Stimulated activated CD4-positive, alpha-beta T cell treated with anti-CD3 and anti-CD28 coated beads, Interleukin-15, amount 100 ng/mL, for 1 hour (primary cell): ENCODE data around the gene TSHZ2.

Experiments used
- DNase-seq, 2 donors: peaks; one replicate each; pipeline ENCODE4 v3.0.0-alpha.2; 2020; ENCODE audit warnings: low read depth in 1 of 2, low spot score in 1 of 2

TSHZ2 gene

DNA sequence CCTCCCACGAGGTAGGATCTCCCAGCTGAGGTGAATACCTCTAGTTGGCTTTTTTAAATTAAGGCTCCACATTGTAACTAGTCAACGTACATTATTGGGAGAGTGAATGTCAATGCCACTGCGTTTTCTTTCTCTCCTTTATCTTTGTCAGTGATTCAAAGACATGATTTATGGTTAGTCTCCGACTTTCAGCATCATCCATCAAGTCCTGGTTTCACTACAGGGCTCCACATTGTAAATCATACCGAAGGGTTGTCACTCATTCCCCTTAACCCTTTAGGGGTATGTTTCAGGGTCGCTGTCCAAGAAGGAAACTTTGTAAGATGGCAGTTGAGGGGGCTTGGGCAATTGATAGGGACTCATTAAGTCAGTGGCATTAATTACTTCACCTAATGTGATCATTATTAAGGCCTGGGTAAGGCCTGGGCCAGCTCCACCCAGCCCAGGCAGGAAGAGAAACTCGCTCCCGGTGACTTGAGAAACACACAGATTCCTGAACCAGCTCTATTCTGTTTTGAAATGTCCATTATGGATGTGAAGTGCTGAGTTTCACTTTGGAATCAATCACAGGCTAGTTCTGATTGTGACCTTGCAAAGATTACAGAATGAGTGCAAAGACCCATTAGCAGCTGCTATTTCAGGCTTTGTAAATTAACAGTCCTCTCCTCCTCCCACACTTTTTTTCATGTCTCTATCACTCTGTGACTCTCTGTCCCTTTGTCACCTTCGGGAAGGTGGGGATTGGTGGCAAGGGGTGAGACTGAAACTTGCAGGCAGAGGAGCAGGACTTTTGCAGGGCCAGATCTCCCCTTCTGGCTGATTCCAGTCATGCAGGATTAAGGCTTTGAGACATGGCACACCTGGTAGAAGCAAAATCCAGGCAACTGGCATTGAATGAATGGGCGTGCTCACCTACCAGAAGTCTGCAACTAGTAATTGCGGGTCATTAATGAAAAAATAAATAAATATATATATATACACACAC, 222.4 kb downstream of the TSHZ2 start:
- no peak for DNase-seq

DNA sequence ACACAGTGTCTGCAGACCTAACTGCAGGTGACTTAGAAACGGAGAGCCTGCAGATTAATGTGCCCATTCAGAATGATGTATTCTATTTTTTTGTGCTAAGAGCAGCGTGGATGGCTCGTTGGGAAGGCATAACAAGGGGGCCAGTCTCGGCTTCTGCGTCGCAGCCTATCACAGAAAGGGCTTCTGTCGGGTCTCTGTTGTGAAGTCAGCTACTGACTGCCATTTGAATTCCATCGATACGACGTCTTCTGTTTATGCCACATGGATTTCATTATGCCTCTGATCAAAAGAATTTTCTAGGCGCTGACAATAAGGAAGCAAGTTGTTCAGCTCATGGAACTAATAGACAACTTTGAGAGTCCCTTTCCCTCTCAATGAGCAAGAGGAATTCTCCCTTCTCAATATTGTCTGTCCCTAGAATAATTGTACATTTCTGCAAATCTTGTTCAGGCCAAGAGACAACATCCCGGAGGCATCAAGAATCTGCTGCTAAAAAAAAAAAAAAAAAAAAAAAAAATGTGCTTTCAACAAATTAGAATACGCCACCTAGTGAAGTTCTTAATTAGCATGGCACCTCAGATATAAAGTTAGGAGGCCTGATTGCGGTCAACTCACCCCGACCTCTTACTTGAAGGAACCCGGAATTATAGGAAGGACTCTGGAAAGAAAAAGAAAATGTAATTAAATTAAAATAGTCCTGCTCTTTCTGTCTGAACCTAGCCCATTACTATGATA, 223.9 kb downstream of the TSHZ2 start:
- no peak for DNase-seq

DNA sequence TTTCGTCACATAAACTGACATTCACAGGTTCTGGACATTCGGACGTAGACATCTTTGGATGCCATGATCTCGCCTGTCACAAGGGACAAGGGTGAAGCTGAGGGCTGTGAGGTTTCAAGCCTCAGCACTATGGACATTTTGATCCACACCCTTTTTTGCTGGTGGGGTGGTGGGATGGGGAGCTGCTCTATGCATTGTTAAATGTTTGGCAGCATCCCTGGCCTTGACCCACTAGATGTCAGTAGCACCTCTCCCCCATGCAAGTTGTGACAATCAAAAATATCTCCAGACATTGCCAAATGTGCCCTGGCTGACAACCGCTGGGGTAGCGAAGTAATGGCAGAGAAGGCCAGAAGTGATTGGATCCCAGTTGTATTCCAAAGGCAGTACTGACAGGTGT, 229.4 kb downstream of the TSHZ2 start:
- no peak for DNase-seq

DNA sequence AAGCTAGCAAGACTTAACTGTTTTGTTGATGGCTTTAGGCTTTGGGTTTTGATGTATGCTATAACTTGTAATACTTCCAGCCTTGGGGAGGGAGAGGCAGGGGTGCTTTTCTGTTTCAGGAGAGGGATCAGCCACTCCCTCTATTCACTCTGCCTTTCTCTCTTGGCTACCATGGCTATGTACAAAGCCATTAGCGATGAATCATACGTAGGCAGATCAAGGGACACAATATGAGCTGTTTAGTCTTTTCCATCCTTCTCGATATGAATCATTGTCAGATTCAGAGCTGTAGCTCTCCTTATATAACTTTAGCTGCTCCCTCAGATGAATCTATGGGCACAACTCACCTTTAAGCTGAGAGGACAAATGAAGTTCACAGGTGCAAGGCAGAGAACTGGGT, 230.6 kb downstream of the TSHZ2 start:
- DNase-seq: no peak

DNA sequence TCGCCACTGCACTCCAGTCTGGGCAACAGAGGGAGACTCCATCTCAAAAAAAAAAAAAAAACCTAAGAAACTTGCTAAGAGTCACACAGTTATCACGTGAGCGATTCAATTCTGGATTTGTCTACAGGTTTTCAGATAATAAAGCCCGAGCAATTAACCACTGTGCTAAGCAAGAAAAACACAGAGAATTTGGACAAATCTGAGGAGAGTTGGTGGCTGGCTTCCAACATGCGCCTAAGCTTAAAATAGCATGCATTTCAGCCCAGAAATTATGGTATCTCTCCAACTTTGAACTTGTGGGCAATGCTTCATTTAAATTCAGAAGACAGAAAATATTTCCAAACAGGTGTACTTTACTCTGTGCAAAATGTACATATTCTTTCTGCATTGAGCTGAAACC, 232.9 kb downstream of the TSHZ2 start:
- DNase-seq: no peak

DNA sequence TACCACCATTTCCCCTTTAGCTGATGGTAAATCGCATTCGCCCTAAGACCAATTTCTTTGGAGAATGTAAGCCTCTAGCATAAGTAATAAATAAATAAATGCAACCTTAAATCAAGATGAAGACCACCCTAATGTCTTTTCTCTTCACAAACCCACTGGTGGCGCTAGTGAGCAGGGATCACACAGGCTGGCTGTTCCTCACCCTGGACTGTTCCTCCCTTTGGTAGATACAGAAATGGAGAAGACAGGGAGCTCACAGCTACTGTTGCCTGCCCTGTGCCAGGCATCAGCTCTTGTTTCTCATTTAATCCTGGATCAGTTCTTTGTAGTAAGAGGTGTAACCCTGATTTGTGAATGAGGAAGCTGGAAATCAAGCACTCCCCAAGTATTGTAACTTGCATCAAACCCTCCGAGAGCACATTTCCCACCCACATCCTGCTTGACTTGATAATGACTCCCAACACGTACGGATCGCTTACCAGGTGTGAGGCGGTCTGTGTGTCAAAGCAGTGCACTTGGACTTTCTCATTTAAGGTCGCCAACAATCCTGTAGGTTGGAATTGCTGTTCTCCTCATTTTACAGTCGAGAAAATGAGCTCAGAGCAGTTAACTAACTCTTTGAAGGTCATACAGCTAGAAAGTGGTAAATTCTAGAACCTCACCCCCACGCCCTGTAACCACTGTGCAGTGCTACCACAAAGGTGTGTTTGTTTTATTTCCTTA, 236.1 kb downstream of the TSHZ2 start:
- no peak for DNase-seq

DNA sequence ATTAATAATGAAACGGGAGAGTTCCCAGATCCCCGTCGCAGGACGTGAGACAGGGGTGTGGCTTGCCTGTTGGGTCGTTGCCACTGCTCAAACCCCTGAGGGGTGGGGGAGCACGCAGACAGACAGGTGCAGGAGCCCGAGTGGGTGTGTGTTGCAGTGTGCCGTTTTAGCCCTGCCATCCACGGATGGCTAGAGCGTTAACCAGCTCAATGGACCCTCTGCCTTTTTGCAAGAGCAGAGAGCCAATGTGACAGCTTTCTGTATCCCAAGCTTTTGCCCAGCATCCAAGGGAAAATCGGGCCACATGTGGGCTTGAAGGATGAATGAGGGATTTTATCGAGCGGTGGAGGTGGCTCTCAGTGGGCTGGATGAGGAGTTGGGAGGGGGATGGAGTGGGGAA, 237.9 kb downstream of the TSHZ2 start:
- no peak for DNase-seq

DNA sequence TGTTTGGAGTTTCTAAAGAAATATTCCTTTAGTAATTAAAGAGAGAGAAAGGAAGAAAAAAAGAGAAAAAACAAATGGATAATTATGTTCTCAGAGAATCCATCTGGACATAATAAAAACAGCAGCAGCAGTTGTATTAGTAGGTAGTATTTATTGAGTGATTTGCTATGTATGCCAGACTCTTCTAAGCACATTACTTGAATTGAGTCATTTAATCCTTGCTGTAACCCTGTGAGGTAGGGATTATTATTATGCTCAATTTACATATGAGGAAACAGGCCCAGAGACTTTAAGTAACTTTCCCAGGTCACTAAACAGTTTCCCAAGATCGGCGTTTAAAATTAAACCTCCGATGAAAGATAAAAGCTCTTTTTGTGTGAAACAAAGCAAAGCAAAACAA, 238.8 kb downstream of the TSHZ2 start:
- no peak for DNase-seq

DNA sequence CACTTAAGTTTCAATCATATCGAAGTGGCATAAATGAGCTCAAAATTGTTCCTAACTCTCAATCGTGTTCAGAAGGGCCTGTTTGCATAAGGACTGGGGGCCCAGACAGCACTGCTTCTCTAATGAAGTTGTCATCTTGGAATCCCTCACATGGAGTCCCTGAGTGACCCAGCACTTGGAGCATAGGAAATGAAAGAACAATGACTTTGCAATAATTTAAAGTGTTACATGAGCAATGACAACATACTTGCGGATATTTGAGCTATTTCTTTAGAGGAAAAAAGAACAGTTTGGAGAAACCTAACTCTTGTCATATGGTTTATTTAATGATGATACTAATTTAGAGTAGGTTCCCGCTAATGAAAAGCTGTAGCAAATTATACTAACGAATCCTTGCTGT, 239.9 kb downstream of the TSHZ2 start:
- no peak for DNase-seq

DNA sequence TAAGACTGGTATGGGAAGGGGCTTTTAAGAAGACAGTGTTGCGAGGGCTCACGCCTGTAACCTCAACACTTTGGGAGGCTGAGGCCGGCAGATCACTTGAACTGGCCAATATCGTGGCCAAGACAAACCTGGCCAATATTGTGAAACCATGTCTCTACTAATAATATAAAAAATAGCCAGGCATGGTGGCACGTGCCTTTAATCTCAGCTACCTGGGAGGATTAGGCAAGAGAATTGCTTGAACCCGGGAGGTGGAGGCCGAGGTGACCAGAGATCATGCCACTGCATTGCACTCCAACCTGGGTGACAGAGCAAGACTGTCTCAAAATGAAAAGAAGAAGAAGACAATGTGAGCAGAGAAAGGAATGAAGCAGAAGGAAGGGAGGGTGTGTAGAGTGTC, 242.2 kb downstream of the TSHZ2 start:
- no peak for DNase-seq

DNA sequence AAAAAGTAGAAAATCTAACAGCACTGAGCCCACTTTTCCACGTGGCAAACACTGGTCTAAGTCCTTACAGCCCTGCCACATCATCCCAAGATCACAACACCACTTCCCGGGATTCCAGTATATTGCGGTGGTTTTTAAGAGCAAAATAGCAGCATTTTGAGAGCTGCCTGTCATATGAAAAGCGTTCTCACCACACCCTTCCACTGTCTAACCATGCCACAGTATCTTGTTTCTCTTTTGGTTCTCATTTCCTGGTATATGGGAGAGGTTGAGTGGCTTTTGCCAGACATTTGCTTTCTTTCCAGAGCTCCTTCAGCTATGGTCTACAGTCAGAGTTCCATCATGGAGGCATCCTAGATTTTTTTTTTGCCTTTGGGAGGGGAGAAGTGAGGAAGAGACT, 243.0 kb downstream of the TSHZ2 start:
- no peak for DNase-seq

DNA sequence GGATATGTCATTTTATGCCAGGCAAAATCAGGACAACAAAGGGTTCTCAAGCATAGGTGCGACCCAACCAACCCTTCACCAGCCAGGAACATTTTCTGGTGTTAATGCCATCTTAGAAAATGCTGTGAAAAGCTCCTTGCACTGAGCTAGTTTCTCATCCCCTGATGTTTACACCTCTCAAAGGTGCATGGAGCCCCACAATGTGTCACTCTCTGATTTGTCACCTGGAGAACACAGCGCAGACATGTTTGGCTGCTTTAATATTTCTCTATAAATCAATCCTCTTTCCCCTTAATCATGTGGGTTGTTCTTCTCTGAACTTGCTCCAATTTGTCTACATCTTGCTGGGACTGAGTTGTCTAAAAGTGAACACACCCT, 244.3 kb downstream of the TSHZ2 start:
- no peak for DNase-seq

DNA sequence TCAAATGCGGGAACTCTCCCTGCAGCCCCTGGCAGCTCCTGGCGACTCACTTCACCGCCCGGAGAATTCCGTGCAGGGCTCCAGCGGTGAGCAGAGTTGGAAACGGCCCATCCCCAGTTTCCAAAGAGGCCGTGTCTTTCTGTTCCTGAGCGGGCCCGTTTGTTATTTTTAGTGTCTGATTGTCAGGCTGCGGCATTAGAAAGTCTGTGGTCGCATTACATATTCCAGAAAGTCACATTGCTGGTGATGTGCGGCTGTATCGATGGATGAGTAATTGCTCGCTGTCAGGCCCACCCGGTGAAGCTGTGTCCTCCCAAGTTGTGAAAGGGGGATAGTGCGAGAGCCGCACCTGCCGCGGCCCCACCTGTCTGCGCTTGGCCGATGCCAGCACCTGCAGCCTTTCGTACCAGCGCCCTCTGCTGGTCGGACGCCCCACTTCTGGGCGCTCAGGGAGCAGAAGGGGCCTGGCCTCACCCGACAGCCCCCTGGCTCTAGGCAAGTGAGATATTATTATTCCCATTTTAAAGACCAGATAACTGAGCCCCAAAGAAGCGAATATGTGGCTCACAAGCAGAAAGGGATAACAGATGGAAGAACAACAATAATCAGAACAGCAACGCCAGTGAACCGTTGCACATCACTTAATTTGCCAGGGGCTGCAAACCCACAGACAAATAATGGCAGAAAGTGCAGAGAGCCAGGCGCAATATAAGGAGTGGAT, 244.9 kb downstream of the TSHZ2 start:
- DNase-seq: peak; percentile 72 to 80

DNA sequence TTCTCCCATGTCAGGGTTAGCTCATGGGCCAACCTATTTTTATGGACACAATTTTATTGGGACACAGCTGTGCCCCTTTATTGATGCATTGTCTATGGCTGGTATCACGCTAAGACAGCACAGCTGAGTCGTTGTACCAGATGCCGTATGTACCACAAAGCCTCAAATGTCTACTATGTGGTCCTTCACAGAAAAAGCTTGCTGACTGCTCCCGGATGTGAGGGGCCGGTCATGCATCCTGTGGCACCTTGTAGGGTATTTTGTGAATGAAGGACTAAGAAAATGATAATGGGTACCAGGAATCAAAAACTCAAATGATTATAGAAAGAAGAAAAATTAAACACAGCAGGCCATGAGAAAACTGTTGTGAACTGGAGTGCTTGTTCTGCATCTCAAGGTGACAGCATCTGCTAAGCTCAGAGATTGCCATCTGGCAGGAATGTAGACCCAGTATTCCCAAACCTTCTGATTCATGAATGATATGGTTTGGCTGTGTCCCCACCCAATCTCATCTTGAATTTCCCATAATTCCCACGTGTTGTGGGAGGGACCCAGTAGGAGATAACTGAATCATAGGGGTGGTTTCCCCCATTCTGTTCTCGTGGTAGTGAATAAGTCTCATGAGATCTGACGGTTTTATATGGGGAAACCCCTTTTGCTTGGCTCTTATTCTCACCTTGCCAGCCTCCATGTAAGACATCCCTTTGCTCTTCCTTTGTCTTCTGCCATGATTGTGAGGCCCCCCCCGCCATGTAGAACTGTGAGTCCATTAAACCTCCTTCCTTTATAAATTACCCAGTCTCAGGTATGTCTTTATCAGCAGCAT, 248.5 kb downstream of the TSHZ2 start:
- DNase-seq: no peak

DNA sequence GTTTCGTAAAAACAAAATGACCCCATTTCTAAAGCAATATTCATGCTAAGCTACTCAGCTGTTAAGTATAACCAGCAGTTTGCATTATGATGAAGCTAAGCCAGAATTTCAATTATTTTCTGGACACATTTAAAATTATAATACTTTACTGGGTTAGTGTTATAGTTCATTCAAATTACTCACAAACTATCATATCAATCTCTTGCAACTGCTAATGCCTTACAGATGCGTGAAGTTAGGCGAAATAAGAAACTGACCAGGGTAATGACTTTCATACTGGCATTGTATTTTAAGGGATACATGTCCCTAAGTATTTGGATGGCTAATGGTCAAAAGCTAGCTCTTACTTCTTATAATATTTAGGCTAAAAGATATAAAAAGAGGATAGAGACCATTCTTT, 249.6 kb downstream of the TSHZ2 start:
- DNase-seq: no peak

DNA sequence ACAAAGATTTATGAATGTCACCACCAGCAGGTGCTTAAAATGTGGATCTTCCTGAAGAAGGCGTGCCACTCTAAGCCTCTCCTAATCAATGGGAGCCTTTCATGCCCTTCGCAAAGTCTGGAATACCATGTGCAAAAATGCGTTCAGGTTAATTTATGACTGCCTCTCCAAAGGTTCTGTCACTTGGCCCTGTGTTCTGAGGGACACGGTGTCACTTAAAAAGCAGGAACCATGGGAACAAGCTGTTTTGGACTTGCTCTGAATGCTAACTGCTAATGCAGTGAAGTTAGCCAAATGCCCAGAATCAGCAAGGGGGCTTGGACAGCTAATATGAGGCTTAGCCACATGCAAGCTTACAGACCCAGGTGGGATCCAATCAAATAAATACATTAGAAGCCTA, 250.3 kb downstream of the TSHZ2 start:
- DNase-seq: no peak

DNA sequence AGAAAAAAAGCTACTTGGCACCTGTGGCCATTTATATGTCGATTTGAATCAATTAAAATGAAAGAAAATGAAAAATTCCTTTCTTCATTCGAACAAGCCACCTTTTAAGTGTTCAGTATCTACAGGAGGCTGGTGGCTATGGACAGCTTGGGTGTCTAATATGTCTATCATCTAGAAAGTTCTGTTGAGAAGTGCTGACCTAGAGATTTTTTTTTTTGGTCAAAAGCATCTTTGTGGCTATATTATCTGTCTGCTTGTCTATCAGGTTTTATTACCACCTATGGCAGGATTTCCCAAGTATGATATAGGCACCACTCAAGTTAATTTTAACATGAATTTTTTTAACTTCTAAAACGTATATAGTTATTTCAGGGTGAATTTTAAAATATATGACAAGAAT, 250.8 kb downstream of the TSHZ2 start:
- DNase-seq: no peak

DNA sequence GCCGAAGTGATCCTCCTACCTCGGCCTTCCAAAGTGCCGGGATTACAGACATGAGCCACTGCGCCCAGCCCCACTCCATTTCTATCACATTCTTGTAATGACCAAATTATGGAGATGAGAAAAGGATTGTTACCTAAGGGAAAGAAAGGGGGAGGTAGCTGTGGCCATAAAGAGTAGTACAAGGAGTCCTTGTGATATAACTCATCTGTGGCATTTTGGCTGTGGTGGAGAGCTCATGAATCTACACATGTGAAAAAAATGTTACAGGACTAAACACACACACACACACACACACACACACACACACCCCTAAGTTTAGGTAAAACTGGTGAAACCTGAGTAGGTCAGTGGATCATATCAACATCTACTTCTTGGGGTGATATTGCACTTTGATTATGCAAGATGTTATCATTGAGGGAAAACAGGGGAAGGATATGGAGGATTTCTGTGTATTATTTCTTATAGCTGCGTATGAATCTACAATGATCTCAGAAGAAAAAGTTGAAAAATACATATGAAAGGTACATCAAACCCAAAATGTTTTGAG, 251.5 kb downstream of the TSHZ2 start:
- DNase-seq: no peak

DNA sequence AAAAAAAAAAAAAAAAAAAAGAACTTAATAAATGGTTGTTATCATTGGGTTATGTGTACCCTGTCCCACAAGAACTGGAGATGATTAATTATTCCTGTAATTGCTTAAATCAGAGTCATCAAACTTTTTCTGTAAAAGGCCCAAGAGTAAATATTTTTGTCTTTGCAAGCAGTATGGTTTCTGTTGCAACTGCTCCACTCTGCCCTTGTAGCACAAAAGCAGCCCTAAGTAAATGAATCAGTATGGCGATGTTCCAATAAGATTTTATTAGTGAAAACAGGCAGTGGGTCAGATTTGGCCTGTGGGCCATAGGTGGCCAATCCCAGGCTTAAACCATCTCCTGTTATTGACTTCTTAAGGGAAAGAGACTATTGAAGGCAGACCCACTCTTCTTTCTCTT, 252.7 kb downstream of the TSHZ2 start:
- DNase-seq: no peak

DNA sequence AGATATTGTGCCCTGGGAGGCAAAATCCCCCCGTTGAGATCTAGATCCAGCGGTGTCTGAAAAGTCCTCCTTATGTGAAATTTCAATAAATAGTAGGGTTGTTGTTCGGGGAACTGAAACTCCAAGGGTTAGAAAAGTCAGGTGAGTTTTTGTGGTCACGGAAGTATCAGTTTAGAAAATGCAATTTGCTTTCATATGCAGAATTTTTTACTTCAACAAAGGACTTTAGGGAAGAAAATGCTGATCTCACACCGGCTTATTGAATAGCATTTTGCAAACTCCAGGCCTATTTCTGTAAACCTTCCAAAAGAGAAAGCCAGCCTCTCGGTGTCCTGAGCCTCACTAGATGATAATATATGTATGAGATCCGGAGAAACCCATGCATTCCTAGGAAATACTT, 254.7 kb downstream of the TSHZ2 start:
- no peak for DNase-seq
